MM.1S (cell line): Measurements from ENCODE around the gene PLBD2.

ENCODE experiments used
- DNase-seq: peaks from one replicate; pipeline ENCODE4 v3.0.0-alpha.2; 2015
- H2AFZ ChIP-seq: fragments of 300-600 bp; sonication (generic); 2 replicates; pipeline ENCODE4 v1.6.0; 2016; ENCODE audit warnings: antibody characterized with exemption, low read length
- H3F3A ChIP-seq: fragments of 300-600 bp; sonication (generic); 2 replicates; pipeline ENCODE4 v1.6.1; 2016; ENCODE audit warnings: mild to moderate bottlenecking, antibody characterized with exemption, low read length, moderate library complexity, mixed read lengths; ENCODE audit not compliant: insufficient read depth
- H3K27ac ChIP-seq: fragments of 300-600 bp; sonication (generic); 2 replicates; pipeline ENCODE4 v1.5.1; 2016; ENCODE audit warnings: mild to moderate bottlenecking, low read length
- H3K27me3 ChIP-seq: fragments of 300-600 bp; sonication (generic); replicated peaks from 2 replicates; pipeline ENCODE4 v1.6.0; 2016; ENCODE audit warnings: low read length; ENCODE audit not compliant: insufficient read depth
- H3K36me3 ChIP-seq: fragments of 300-600 bp; sonication (generic); replicated peaks from 2 replicates; pipeline ENCODE4 v1.6.1; 2016; ENCODE audit warnings: mild to moderate bottlenecking, low read length, mixed read lengths; ENCODE audit not compliant: insufficient read depth
- H3K4me1 ChIP-seq: fragments of 300-600 bp; sonication (generic); 2 replicates; pipeline ENCODE4 v1.6.1; 2016; ENCODE audit warnings: low read length, mixed read lengths
- H3K4me2 ChIP-seq: fragments of 300-600 bp; sonication (generic); 2 replicates; pipeline ENCODE4 v1.6.0; 2016; ENCODE audit warnings: low read depth, low read length
- H3K4me3 ChIP-seq: fragments of 300-600 bp; sonication (generic); 2 replicates; pipeline ENCODE4 v1.5.1; 2016; ENCODE audit warnings: low read length, mixed read lengths
- H3K79me2 ChIP-seq: fragments of 300-600 bp; sonication (generic); 2 replicates; pipeline ENCODE4 v1.6.1; 2016; ENCODE audit warnings: mixed run types, low read length, mixed read lengths
- H3K9ac ChIP-seq: fragments of 300-600 bp; sonication (generic); 2 replicates; pipeline ENCODE4 v1.6.1; 2016; ENCODE audit warnings: low read length, mixed read lengths
- H3K9me2 ChIP-seq: fragments of 300-600 bp; sonication (generic); replicated peaks from 2 replicates; pipeline ENCODE4 v1.6.1; 2016; ENCODE audit warnings: mild to moderate bottlenecking, low read length, mixed read lengths; ENCODE audit not compliant: insufficient read depth
- H3K9me3 ChIP-seq: fragments of 300-600 bp; sonication (generic); replicated peaks from 2 replicates; pipeline ENCODE4 v1.6.1; 2016; ENCODE audit warnings: mild to moderate bottlenecking, low read length, mixed read lengths; ENCODE audit not compliant: insufficient read depth
- H4K20me1 ChIP-seq: fragments of 300-600 bp; sonication (generic); 2 replicates; pipeline ENCODE4 v1.6.1; 2016; ENCODE audit warnings: mild to moderate bottlenecking, low read length, moderate library complexity, mixed read lengths; ENCODE audit not compliant: insufficient read depth
- CTCF ChIP-seq: fragments of 300-600 bp; sonication (generic); IDR thresholded peaks from 2 replicates; pipeline ENCODE4 v1.5.1; 2016; ENCODE audit warnings: antibody characterized with exemption, low read length, mixed read lengths
- EZH2 ChIP-seq: fragments of 300-600 bp; sonication (generic); optimal IDR thresholded peaks from 2 replicates; pipeline ENCODE3; 2017; ENCODE audit warnings: low read depth, mild to moderate bottlenecking, antibody characterized with exemption, low read length, mixed read lengths
- EZH2phosphoT487 ChIP-seq: fragments of 300-600 bp; sonication (generic); IDR thresholded peaks from 2 replicates; pipeline ENCODE4 v1.6.1; 2018; ENCODE audit warnings: antibody characterized with exemption, low read length

PLBD2 gene

GRCh38 chr12:113400362-113400761 is 42.0 kb downstream of the PLBD2 start:
- no peak for DNase-seq
- no peak for TF ChIP-seq CTCF
- no peak for TF ChIP-seq EZH2
- no peak for TF ChIP-seq EZH2phosphoT487
- no peaks in the 10 kb centered on the region for H3K36me3 ChIP-seq
- H3F3A ChIP-seq = no peaks in the 10 kb centered on the region
- no peaks in the 10 kb centered on the region for H3K27me3 ChIP-seq
- H3K4me3 ChIP-seq = no peak overlapping the region
- no peaks in the 10 kb centered on the region for H3K9me2 ChIP-seq
- no peaks in the 10 kb centered on the region for H3K4me1 ChIP-seq
- H2AFZ ChIP-seq = no peak overlapping the region
- no peaks in the 10 kb centered on the region for H3K79me2 ChIP-seq
- H3K27ac ChIP-seq = no peak overlapping the region
- H3K9me3 ChIP-seq = no peaks in the 10 kb centered on the region
- H3K9ac ChIP-seq = no peak overlapping the region
- H4K20me1 ChIP-seq = no peaks in the 10 kb centered on the region
- no peak overlapping the region for H3K4me2 ChIP-seq

GRCh38 chr12:113401066-113402000 is 42.9 kb downstream of the PLBD2 start:
- Histone ChIP-seq H3K79me2 (no peaks in the 10 kb centered on the region), H3K36me3 (no peaks in the 10 kb centered on the region), H3K4me3 (no peak overlapping the region), H3K27ac (no peak overlapping the region), H3K9me3 (no peaks in the 10 kb centered on the region), H3K9ac (no peak overlapping the region), H3K4me2 (no peak overlapping the region), H3K4me1 (no peaks in the 10 kb centered on the region), H4K20me1 (no peaks in the 10 kb centered on the region), H3K9me2 (no peaks in the 10 kb centered on the region), H2AFZ (no peak overlapping the region), H3K27me3 (no peaks in the 10 kb centered on the region), H3F3A (no peaks in the 10 kb centered on the region)
- DNase-seq = no peak
- TF ChIP-seq EZH2 = no peak
- TF ChIP-seq CTCF = no peak
- TF ChIP-seq EZH2phosphoT487 = no peak

DNA sequence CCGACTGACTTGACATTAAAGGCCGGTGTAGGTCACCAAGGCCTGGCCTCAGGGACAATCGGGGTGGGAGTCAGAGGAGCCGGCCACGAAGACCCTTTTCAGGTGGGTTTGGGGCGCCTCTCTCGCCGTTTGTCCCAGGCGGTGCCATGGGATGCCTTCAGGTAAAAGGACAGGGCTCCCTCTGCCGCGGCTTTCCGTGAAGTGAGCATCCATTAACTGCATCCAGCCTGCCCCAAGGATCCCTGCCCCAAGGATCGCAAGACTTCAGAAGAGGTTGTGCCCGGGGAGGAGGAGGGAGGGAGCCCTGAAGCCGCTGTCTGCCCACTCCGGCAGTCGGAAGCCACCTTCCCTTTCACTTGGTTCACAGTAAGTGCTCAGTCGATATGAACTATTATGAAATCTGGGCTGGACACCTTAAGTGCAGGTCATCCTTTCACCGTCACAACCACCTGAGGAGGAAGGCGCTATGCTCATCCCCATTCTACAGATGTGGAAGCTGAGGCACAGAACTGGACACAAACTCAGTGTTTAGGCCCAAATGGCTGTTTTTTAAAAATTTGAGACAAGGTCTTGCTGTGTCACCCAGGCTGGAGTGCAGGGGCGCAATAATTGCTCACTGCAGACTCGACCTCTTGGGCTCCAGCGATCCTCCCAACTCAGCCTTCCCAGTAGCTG is 44.3 kb downstream of the PLBD2 start:
- no peaks in the 10 kb centered on the region for H3K27me3 ChIP-seq
- H3K4me1 ChIP-seq = no peaks in the 10 kb centered on the region
- H3K79me2 ChIP-seq = no peaks in the 10 kb centered on the region
- no peak overlapping the region for H2AFZ ChIP-seq
- TF ChIP-seq CTCF (no peak), EZH2 (no peak), EZH2phosphoT487 (no peak)
- no peak overlapping the region for H3K9ac ChIP-seq
- no peak overlapping the region for H3K4me3 ChIP-seq
- H3K36me3 ChIP-seq = no peaks in the 10 kb centered on the region
- H3K9me2 ChIP-seq = no peaks in the 10 kb centered on the region
- H3K9me3 ChIP-seq = no peaks in the 10 kb centered on the region
- no peaks in the 10 kb centered on the region for H3F3A ChIP-seq
- DNase-seq = no peak
- H3K4me2 ChIP-seq = no peak overlapping the region
- no peak overlapping the region for H3K27ac ChIP-seq
- no peaks in the 10 kb centered on the region for H4K20me1 ChIP-seq
